A549 (cell line): ENCODE results near the gene PODXL2. TPM values are rescaled to one million over a fixed set of nuclear protein-coding genes. Genes with fewer than 3 reads are reported as not detected.
A peak's percentile ranks its signal among the peaks of the same experiment; 100 is the strongest.

Experiments used
- ATAC-seq, 2 experiments: fragments of 200-7000 bp in 1 of 2; fragments of >200 bp in 1 of 2; cut with Nextera tagmentation in 1 of 2; cut with Tn5 transposase in 1 of 2; 3 replicates each; pipeline versions ENCODE4 v1.8.0 to v1.9.1; 2018 to 2020; ENCODE audit warnings: mild to moderate bottlenecking in 1 of 2, moderate library complexity in 1 of 2
- CTCF ChIA-PET: fragments of 300-600 bp; sonication (Branson Sonifier 250); formaldehyde crosslinking; extraction: SDS; loops from one replicate; lab custom pipeline; 2021; ENCODE audit warnings: antibody characterized with exemption, inconsistent platforms; lab: Yijun Ruan, JAX
- POLR2A ChIA-PET: fragments of 350-600 bp; formaldehyde crosslinking; extraction: SDS; loops from one replicate; lab custom pipeline; 2021; ENCODE audit warnings: antibody characterized with exemption, inconsistent platforms; lab: Yijun Ruan, JAX
- DNase-seq, 2 experiments: peaks; one replicate each; pipeline versions ENCODE4 v3.0.0 to v3.0.0-alpha.2; 2011 to 2016; ENCODE audit warnings: low read depth in 1 of 2, low spot score in 1 of 2
- FAIRE-seq: peaks from 2 replicates; lab custom pipeline; 2011; peaks lifted over from hg19 to GRCh38; lab: Jason Lieb, UNC
- H3K27ac ChIP-seq, 2 experiments: fragments of >200 bp; sonication (Bioruptor Twin); formaldehyde crosslinking; 3 replicates each; pipeline ENCODE4 v1.5.1; 2016 to 2017
- H3K4me1 ChIP-seq: fragments of >200 bp; sonication (Bioruptor Twin); formaldehyde crosslinking; 3 replicates; pipeline ENCODE4 v1.6.1; 2016
- H3K4me2 ChIP-seq: fragments of >200 bp; sonication (Bioruptor Twin); formaldehyde crosslinking; 3 replicates; pipeline ENCODE4 v1.6.1; 2016
- H3K4me3 ChIP-seq: fragments of >200 bp; sonication (Bioruptor Twin); formaldehyde crosslinking; 3 replicates; pipeline ENCODE4 v1.5.1; 2016
- H3K9me3 ChIP-seq: fragments of >200 bp; sonication (Bioruptor Twin); formaldehyde crosslinking; 3 replicates; pipeline ENCODE4 v1.6.1; 2016
- BCL3 ChIP-seq: fragments of >200 bp; sonication (Bioruptor Twin); formaldehyde crosslinking; IDR thresholded peaks from 3 replicates; pipeline ENCODE4 v1.6.1; 2016
- CHD2 ChIP-seq: fragments of 150-350 bp; IDR thresholded peaks from 2 replicates; pipeline ENCODE4 v1.6.1; 2014; ENCODE audit warnings: low read length; ENCODE audit not compliant: partially characterized antibody
- EHF ChIP-seq: fragments of 250-450 bp; sonication (Bioruptor Pico); IDR thresholded peaks from 2 replicates; pipeline ENCODE4 v1.5.0; 2020; ENCODE audit warnings: mild to moderate bottlenecking
- EHMT2 ChIP-seq: fragments of 200-600 bp; sonication (generic); IDR thresholded peaks from 2 replicates; pipeline ENCODE4 v1.6.1; 2016; ENCODE audit warnings: antibody characterized with exemption, low read depth, mild to moderate bottlenecking, moderate library complexity
- EP300 ChIP-seq, 2 experiments: fragments of >200 bp; sonication (Bioruptor Twin); formaldehyde crosslinking; IDR thresholded peaks; 2 replicates in 1 of 2; 3 replicates in 1 of 2; pipeline ENCODE4 v1.6.1; 2016 to 2017
- FOSL2 ChIP-seq, 2 experiments: fragments of 450-650 bp in 1 of 2; fragments of >200 bp in 1 of 2; sonication (Bioruptor Twin) in 1 of 2; formaldehyde crosslinking; IDR thresholded peaks; 2 replicates each; pipeline versions ENCODE4 v1.5.0 to v1.6.1; 2016 to 2020; ENCODE audit warnings: mild to moderate bottlenecking in 1 of 2, moderate library complexity in 1 of 2
- FOXS1 ChIP-seq: fragments of 250-450 bp; sonication (Bioruptor Pico); IDR thresholded peaks from 2 replicates; pipeline ENCODE4 v1.5.0; 2020; ENCODE audit warnings: mild to moderate bottlenecking, moderate library complexity
- HOXB13 ChIP-seq: fragments of 250-450 bp; sonication (Bioruptor Pico); IDR thresholded peaks from 2 replicates; pipeline ENCODE4 v1.5.0; 2020; ENCODE audit warnings: low read depth, mild to moderate bottlenecking, moderate library complexity
- JUNB ChIP-seq: fragments of >200 bp; sonication (Bioruptor Twin); formaldehyde crosslinking; IDR thresholded peaks from 2 replicates; pipeline ENCODE4 v1.6.1; 2016
- KDM1A ChIP-seq: fragments of 200-600 bp; sonication (generic); IDR thresholded peaks from 2 replicates; pipeline ENCODE4 v1.6.1; 2016; ENCODE audit warnings: low read depth, mild to moderate bottlenecking
- KDM5A ChIP-seq: fragments of 200-600 bp; sonication (generic); IDR thresholded peaks from 2 replicates; pipeline ENCODE4 v1.6.1; 2016; ENCODE audit warnings: antibody characterized with exemption, mild to moderate bottlenecking
- MAFK ChIP-seq: fragments of 450-650 bp; IDR thresholded peaks from 2 replicates; pipeline ENCODE4 v1.6.1; 2014; ENCODE audit not compliant: partially characterized antibody
- MAX ChIP-seq: IDR thresholded peaks from 2 replicates; pipeline ENCODE4 v1.6.1; 2012
- MAZ ChIP-seq: fragments of 150-350 bp; IDR thresholded peaks from 2 replicates; pipeline ENCODE4 v1.6.1; 2014; ENCODE audit warnings: antibody characterized with exemption, low read depth, low read length, borderline replicate concordance
- NFE2L2 ChIP-seq: fragments of 150-350 bp; conservative IDR thresholded peaks from 2 replicates; pipeline ENCODE4 v1.6.1; 2014; ENCODE audit warnings: low read length
- NPAS2 ChIP-seq: fragments of 250-450 bp; sonication (Bioruptor Pico); IDR thresholded peaks from 2 replicates; pipeline ENCODE4 v1.8.0; 2022; ENCODE audit warnings: mild to moderate bottlenecking, moderate library complexity, borderline replicate concordance
- NR3C1 ChIP-seq: fragments of >200 bp; sonication (Bioruptor Twin); formaldehyde crosslinking; IDR thresholded peaks from 3 replicates; pipeline ENCODE4 v1.6.1; 2017
- RCOR1 ChIP-seq: fragments of 150-350 bp; IDR thresholded peaks from 2 replicates; pipeline ENCODE4 v1.6.1; 2014; ENCODE audit warnings: antibody characterized with exemption, low read length, low read depth
- RNF2 ChIP-seq: fragments of 200-600 bp; sonication (generic); IDR thresholded peaks from 2 replicates; pipeline ENCODE4 v1.6.1; 2016; ENCODE audit warnings: low read depth, mild to moderate bottlenecking, antibody characterized with exemption, moderate library complexity, borderline replicate concordance
- TFCP2L1 ChIP-seq: fragments of 250-450 bp; sonication (Bioruptor Pico); IDR thresholded peaks from 2 replicates; pipeline ENCODE4 v1.5.0; 2021; ENCODE audit warnings: mild to moderate bottlenecking
- ZC3H11A ChIP-seq: fragments of 450-650 bp; IDR thresholded peaks from 2 replicates; pipeline ENCODE4 v1.6.1; 2014; ENCODE audit warnings: antibody characterized with exemption, mild to moderate bottlenecking
- WGBS: methylation state at CpG from one replicate; pipeline ENCODE4 v1.1.6; 2017; ENCODE audit errors: missing lambda C conversion rate; 5-methylcytosine and 5-hydroxymethylcytosine counted together
- polyA plus RNA-seq, 4 experiments: library from polyadenylated mRNA; depleted of rRNA in 3 of 4; stranded (reverse); fragments of >200 nt; fragmentation: RNase III in 1 of 4; extraction: RNeasy Plus Mini Kit Qiagen cat#74134 plus additional on column Dnase treatment in 1 of 4; gene quantifications; 2 replicates in 3 of 4; 3 replicates in 1 of 4; pipeline ENCODE4 v1.2.3, GENCODE V29; 2011 to 2017
- TF ChIP-seq, protein P1 (sequence below): fragments of 450-650 bp; IDR thresholded peaks from 2 replicates; pipeline ENCODE4 v1.6.1; 2014; ENCODE audit warnings: antibody characterized with exemption
- TF ChIP-seq, protein P2 (sequence below): fragments of 150-350 bp; IDR thresholded peaks from 2 replicates; pipeline ENCODE4 v1.6.1; 2014; ENCODE audit warnings: low read depth, mild to moderate bottlenecking, low read length

PODXL2 gene
- polyA plus RNA-seq, 2 of the 4 experiments (the other 2 are of a cell fraction), result 4.2 to 5.5 TPM

DNA sequence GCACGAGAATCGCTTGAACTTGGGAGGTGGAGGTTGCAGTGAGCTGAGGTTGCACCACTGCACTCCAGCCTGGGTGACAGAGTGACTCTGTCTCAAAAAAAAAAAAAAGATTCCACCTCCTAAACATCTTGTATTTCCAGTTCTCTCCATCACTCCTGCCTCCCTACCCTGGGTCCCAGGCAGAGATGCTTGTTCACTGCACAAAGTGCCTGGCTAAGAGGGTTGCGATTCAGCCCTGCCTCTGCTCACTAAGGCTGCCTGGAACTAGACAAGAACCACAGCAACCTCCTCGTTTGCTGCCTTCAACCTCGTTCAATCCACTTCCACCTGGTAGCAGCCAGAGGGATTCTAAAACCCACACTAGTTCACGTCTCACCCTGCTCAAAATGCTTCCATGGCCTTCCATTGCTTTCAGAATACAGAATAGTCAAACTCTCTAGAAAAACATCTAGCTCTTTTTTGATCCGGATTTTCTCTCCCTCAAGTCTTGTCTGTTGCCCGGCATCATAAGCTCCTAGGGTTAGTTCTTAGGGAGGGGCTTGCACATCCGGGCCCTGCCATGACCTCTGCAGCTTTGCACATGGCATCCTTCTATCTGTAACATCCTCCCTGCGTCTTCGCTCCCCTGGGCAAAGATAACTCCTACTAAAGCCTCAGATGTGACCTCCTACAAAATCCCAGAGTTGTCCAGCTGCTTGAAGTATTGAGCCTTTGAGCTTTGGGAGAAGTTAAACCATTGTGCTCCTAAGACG is 31.8 kb upstream of the PODXL2 start (continued):
- TF ChIP-seq MAFK, result no peak
- no peak for TF ChIP-seq CHD2
- TF ChIP-seq, protein P1, sequence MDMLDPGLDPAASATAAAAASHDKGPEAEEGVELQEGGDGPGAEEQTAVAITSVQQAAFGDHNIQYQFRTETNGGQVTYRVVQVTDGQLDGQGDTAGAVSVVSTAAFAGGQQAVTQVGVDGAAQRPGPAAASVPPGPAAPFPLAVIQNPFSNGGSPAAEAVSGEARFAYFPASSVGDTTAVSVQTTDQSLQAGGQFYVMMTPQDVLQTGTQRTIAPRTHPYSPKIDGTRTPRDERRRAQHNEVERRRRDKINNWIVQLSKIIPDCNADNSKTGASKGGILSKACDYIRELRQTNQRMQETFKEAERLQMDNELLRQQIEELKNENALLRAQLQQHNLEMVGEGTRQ, result no peak
- no peak for TF ChIP-seq NFE2L2

DNA sequence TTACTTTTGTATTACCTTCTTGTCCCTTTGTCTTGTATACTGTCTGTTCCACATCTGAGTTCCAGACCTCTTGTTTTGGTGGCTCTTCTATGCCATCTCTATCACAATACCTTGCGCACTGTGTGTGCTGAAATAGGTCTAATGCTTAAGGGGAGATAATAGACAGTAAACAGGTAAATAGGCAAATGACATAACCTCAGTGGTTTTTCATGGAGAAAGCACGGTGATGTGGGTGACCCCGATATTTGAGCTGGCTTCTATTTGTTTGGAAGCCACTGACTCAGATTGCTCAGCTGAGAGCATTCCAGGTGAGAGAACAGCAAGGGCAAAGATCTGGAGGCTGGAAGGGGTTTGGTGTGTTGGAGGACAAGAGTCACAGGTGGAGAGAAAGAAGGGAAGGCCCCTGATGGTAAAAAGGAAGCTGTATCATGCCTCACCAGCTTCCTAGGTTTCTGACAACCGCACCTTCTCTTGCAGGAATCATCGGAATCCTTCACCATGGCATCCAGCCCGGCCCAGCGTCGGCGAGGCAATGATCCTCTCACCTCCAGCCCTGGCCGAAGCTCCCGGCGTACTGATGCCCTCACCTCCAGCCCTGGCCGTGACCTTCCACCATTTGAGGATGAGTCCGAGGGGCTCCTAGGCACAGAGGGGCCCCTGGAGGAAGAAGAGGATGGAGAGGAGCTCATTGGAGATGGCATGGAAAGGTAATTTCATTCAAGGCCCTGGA is 30.0 kb upstream of the PODXL2 start:
- CTCF ChIA-PET, result interaction anchor here (0.5 to 1.3 kb wide), 4 partner anchors 9 to 372 kb away, joined by 3 read pairs; no protein-coding TSS in a partner anchor
- DNase-seq, result no peak

GRCh38 chr3:127600749-127601456 is 28.1 kb upstream of the PODXL2 start:
- ChIA-PET CTCF (no interaction called here), POLR2A (no interaction called here)
- no peak for TF ChIP-seq EHMT2
- Histone ChIP-seq H3K4me1 (peaks cover 8% of the 10 kb centered on the region; the same call in 2 of the 3 replicates), H3K4me3 (no peak overlapping the region), H3K4me2 (no peak overlapping the region), H3K9me3 (no peaks in the 10 kb centered on the region), H3K27ac (no peak overlapping the region)
- 85% methylated on average over 6 of the region's 6 CpGs for WGBS
- DNase-seq (no peak), FAIRE-seq (no peak), ATAC-seq (no peak)

More for the DNA sequence above, 30.0 kb upstream of the PODXL2 start:
- H3K4me3 ChIP-seq, result peak overlapping the region; percentile 60
- no peaks in the 10 kb centered on the region for H3K9me3 ChIP-seq
- H3K4me2 ChIP-seq, result peak overlapping the region; percentile 92
- H3K4me1 ChIP-seq, result peaks cover 8% of the 10 kb centered on the region; the same call in 2 of the 3 replicates
- no peak for TF ChIP-seq BCL3
- TF ChIP-seq KDM5A, result no peak
- TF ChIP-seq FOSL2 (IDR thresholded peaks at IDR 0.05), result no peak
- TF ChIP-seq FOSL2 (CRISPR knock-in tag; IDR thresholded peaks at IDR 0.05), result no peak
- no peak for TF ChIP-seq NR3C1
- no peak for TF ChIP-seq MAX
- TF ChIP-seq EHF (CRISPR knock-in tag), result no peak
- TF ChIP-seq EP300 (IDR thresholded peaks at IDR 0.05), result no peak
- no peak for TF ChIP-seq JUNB
- no peak for TF ChIP-seq NPAS2
- no peak for TF ChIP-seq ZC3H11A
- TF ChIP-seq HOXB13 (CRISPR knock-in tag), result no peak
- TF ChIP-seq RCOR1, result no peak
- no peak for TF ChIP-seq MAZ
- TF ChIP-seq, protein P2, sequence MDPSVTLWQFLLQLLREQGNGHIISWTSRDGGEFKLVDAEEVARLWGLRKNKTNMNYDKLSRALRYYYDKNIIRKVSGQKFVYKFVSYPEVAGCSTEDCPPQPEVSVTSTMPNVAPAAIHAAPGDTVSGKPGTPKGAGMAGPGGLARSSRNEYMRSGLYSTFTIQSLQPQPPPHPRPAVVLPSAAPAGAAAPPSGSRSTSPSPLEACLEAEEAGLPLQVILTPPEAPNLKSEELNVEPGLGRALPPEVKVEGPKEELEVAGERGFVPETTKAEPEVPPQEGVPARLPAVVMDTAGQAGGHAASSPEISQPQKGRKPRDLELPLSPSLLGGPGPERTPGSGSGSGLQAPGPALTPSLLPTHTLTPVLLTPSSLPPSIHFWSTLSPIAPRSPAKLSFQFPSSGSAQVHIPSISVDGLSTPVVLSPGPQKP, result no peak
- TF ChIP-seq RNF2, result no peak
- no peak for TF ChIP-seq TFCP2L1
- TF ChIP-seq EHMT2, result no peak
- TF ChIP-seq MAFK, result no peak
- no peak for TF ChIP-seq KDM1A
- no peak for TF ChIP-seq FOXS1 (CRISPR knock-in tag)
- peak overlapping the region; percentile 79 to 90 for H3K27ac ChIP-seq
- FAIRE-seq, result no peak
- 76% methylated on average over 14 of the region's 14 CpGs for WGBS
- ATAC-seq, result no peak
- POLR2A ChIA-PET, result interaction anchor here (1.0 to 2.7 kb wide), 2 partner anchors 10 to 12 kb away, joined by 3 to 10 read pairs; no protein-coding TSS in a partner anchor
